D721Med (cell line): ENCODE results near the gene MIB2.
A peak's percentile ranks its signal among the peaks of the same experiment; 100 is the strongest.
"Not testable (repeated sequence)": the region's sequence is repeated elsewhere in the genome, so short reads cannot be mapped to it uniquely, and the experiment has no call there.

Experiments used
- DNase-seq: peaks from one replicate; pipeline ENCODE4 v3.0.0; 2011; ENCODE audit warnings: low spot score; ENCODE audit not compliant: insufficient read length
- FAIRE-seq: peaks from 2 replicates; lab custom pipeline; 2011; peaks lifted over from hg19 to GRCh38; lab: Jason Lieb, UNC
- TF ChIP-seq, protein P1 (sequence below): IDR thresholded peaks from 2 replicates; pipeline ENCODE4 v1.5.1; 2012; ENCODE audit warnings: mild to moderate bottlenecking, control low read depth; ENCODE audit not compliant: insufficient read depth; ENCODE audit errors: missing control alignments

MIB2 gene

DNA sequence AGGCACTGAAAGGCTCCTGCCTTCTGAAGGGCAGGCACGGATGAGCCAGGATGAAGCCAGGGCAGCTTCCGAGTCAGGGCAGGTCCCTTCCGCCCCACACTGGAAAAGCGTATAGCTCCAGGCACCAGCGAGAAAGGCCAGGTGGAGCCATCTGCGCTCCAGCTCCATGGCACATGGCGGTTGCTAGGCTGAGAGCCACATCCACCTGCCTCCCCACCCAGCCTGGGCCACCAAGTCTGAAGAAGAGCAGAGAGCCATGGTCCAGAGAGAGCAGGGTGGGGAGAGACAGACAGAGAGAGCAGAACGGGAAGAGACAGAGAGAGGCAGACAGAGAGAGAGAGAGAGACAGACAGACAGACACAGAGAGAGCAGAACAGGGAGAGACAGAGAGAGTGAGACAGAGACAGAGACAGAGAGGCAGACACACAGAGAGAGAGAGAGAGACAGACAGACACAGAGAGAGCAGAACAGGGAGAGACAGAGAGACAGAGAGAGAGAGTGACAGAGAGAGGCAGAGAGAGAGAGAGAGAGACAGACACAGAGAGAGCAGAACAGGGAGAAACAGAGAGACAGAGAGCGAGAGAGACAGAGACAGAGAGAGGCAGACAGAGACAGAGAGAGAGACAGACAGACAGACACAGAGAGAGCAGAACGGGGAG lies 20.6 kb upstream of the MIB2 start:
- DNase-seq (no peak), FAIRE-seq (no peak)
- TF ChIP-seq, protein P1, sequence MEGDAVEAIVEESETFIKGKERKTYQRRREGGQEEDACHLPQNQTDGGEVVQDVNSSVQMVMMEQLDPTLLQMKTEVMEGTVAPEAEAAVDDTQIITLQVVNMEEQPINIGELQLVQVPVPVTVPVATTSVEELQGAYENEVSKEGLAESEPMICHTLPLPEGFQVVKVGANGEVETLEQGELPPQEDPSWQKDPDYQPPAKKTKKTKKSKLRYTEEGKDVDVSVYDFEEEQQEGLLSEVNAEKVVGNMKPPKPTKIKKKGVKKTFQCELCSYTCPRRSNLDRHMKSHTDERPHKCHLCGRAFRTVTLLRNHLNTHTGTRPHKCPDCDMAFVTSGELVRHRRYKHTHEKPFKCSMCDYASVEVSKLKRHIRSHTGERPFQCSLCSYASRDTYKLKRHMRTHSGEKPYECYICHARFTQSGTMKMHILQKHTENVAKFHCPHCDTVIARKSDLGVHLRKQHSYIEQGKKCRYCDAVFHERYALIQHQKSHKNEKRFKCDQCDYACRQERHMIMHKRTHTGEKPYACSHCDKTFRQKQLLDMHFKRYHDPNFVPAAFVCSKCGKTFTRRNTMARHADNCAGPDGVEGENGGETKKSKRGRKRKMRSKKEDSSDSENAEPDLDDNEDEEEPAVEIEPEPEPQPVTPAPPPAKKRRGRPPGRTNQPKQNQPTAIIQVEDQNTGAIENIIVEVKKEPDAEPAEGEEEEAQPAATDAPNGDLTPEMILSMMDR, result no peak

DNA sequence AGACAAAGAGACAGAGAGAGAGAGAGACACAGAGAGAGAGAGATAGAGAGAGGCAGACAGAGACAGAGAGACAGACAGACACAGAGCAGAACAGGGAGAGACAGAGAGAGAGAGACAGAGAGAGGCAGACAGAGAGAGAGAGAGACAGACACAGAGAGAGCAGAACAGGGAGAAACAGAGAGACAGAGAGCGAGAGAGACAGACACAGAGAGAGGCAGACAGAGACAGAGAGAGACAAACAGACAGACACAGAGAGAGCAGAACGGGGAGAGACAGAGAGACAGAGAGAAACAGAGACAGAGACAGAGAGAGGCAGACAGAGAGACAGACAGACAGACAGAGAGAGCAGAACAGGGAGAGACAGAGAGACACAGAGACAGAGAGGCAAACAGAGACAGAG lies 20.0 kb upstream of the MIB2 start:
- not testable (repeated sequence) for FAIRE-seq, DNase-seq

DNA sequence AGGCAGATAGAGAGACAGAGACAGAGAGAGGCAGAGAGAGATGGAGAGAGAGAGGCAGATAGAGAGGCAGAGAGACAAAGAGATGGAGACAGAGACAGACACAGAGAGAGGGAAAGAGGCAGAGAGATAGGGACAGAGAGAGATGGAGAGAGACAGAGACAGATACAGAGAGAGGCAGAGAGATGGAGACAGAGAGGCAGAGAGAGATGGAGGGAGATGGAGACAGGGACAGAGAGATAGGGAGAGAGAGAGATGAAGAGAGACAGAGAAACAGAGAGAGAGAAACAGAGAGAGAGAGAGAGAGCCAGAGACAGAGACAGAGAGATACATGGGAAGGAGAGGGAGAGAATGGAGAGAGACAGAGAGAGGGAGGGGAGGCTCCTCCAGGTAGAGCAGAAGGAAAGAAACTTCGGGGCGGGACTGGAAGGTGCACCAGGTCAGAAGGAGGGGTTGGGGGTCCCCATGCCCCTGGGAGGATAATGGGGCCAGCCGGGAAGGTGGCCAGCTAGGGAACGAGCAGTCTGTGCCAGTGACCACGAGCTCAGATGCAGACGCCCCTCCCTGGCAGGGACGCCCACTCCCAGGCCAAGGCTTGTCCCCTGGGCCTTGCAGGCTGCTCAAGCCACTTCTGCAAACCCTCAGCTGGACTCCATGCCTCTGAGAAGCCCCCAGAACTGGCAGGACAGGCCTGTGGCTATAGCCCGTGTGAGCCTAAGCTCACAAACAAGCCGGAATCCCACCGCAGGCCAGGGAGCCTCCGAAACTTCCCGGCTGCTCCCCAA lies 18.6 kb upstream of the MIB2 start:
- DNase-seq (no peak), FAIRE-seq (no peak)
- TF ChIP-seq, protein P1, result no peak

- FAIRE-seq (no peak), DNase-seq (no peak)
- TF ChIP-seq, protein P1, result peak; percentile 28
Measured at GRCh38 chr1:1597275-1597930, 17.9 kb upstream of the MIB2 start.

DNA sequence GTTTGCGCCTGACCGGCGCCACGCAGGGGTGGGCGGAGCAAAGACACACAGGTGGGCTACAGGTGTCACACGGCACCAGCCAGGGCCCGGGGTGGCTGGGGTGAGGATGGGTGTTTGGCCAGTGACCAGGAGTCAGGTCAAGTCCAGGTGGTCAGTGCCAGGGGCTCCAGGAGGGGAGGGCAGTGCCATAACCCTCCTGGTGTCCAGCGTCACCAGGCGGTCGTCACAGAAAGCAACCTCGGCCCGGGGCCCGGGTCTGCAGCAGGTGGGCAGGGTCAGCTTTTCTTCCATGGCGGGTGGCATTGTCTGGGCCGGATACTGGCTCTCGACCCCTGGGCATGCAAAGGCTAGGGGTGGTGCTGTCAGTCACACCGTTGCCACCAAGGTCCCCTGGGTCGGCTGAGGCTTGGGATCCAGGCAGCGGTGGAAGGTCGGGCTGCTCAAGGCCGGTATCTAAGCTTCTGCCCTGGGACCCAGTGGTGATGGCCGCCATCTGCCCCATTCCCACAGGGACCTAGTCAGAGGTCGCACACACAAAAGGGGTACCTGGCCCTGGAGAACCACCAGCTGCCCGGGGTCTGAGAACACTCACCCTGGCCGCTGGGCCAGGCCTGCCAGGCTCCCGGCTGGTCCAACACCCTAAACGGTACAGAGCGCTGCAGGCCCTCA lies 17.1 kb upstream of the MIB2 start:
- TF ChIP-seq, protein P1, result no peak
- FAIRE-seq (no peak), DNase-seq (no peak)

DNA sequence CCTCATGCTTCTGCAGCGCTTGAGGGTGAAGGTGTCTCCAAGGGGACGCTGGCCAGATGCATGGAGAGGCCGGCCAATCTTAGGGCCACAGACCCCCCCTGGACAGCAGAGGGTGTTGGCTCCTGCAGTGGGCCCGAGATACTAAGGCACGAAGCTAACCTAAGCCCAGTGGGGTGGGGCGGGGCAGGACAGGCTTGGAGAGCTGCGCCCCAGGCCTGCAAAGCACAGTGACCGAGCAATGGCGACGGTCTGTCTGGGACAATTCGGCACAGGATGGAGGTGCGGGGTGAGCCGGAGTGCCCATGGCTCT lies 16.6 kb upstream of the MIB2 start:
- DNase-seq, result no peak
- TF ChIP-seq, protein P1, result no peak
- FAIRE-seq, result no peak
